Loucy (cell line): ENCODE measurements around the gene BCL11B.

Experiments
- CTCF ChIP-seq: fragments of 200-600 bp; sonication (generic); conservative IDR thresholded peaks from 2 replicates; pipeline ENCODE4 v1.5.1; 2014; ENCODE audit warnings: mild to moderate bottlenecking, antibody characterized with exemption, low read length
- EZH2phosphoT487 ChIP-seq: fragments of 200-600 bp; IDR thresholded peaks from 2 replicates; pipeline ENCODE4 v1.6.1; 2018; ENCODE audit warnings: antibody characterized with exemption, mild to moderate bottlenecking, moderate library complexity, borderline replicate concordance

GRCh38 chr14:99229654-99230207 lies 42.3 kb downstream of the BCL11B start:
- peak; percentile 24; the same call in 1 of the 2 replicates for TF ChIP-seq CTCF
- TF ChIP-seq EZH2phosphoT487: no peak
